Parathyroid adenoma (tissue), 2 donors: ENCODE results near the gene PCDHB10.
"Not testable (repeated sequence)": the region's sequence is repeated elsewhere in the genome, so short reads cannot be mapped to it uniquely, and the experiment has no call there.

Source experiments
- H2AFZ ChIP-seq: fragments of 300-600 bp; sonication (generic); one replicate; pipeline ENCODE4 v1.7.0; 2017; ENCODE audit warnings: antibody characterized with exemption, mild to moderate bottlenecking
- H3K27ac ChIP-seq: fragments of 300-600 bp; sonication (generic); one replicate; pipeline ENCODE4 v1.7.0; 2017
- H3K27me3 ChIP-seq: fragments of 300-600 bp; sonication (generic); one replicate; pipeline ENCODE4 v1.7.0; 2017; ENCODE audit warnings: low read length; ENCODE audit not compliant: control insufficient read depth, insufficient read depth
- H3K36me3 ChIP-seq: fragments of 300-600 bp; sonication (generic); one replicate; pipeline ENCODE4 v1.7.0; 2017; ENCODE audit warnings: low read length; ENCODE audit not compliant: control insufficient read depth, insufficient read depth
- H3K4me1 ChIP-seq: fragments of 300-600 bp; sonication (generic); one replicate; pipeline ENCODE4 v1.7.0; 2017; ENCODE audit warnings: control low read depth
- H3K4me2 ChIP-seq: fragments of 300-600 bp; sonication (generic); one replicate; pipeline ENCODE4 v1.7.0; 2017; ENCODE audit warnings: low read length
- H3K4me3 ChIP-seq: fragments of 300-600 bp; sonication (generic); one replicate; pipeline ENCODE4 v1.7.0; 2017; ENCODE audit warnings: low read depth, low read length
- H3K79me2 ChIP-seq: fragments of 300-600 bp; sonication (generic); one replicate; pipeline ENCODE4 v1.7.0; 2017; ENCODE audit warnings: control low read depth
- H3K9ac ChIP-seq: fragments of 300-600 bp; sonication (generic); one replicate; pipeline ENCODE4 v1.7.0; 2017; ENCODE audit warnings: mild to moderate bottlenecking
- H3K9me3 ChIP-seq: fragments of 300-600 bp; sonication (generic); one replicate; pipeline ENCODE4 v1.7.0; 2017; ENCODE audit warnings: low read length; ENCODE audit not compliant: control insufficient read depth
- TF ChIP-seq, protein P1 (sequence below): fragments of 300-600 bp; sonication (generic); IDR thresholded peaks from one replicate; pipeline ENCODE4 v1.7.0; 2017; ENCODE audit warnings: antibody characterized with exemption, mild to moderate bottlenecking
- donor health status: primary hyperparathyroidism.

The PCDHB10 gene

GRCh38 chr5:141192110-141192725, at the start of gene PCDHB10:
TSS of gene PCDHB10 (plus strand) at chr5:141192353. CDS start at chr5:141192553, 200 bp downstream.
- Histone ChIP-seq H3K4me2 (no peak within 1 kb of the TSS), H2AFZ (no peak within 1 kb of the TSS), H3K27ac (no peak within 1 kb of the TSS), H3K9ac (no peak within 1 kb of the TSS), H3K4me3 (no peak within 1 kb of the TSS), H3K4me1 (no peaks in the 10 kb centered on the region), H3K9me3 (no peaks in the 10 kb centered on the region), H3K36me3 (no peaks in the 10 kb centered on the region), H3K27me3 (peaks cover 2% of the 10 kb centered on the region), H3K79me2 (no peaks in the 10 kb centered on the region)
- TF ChIP-seq, protein P1, sequence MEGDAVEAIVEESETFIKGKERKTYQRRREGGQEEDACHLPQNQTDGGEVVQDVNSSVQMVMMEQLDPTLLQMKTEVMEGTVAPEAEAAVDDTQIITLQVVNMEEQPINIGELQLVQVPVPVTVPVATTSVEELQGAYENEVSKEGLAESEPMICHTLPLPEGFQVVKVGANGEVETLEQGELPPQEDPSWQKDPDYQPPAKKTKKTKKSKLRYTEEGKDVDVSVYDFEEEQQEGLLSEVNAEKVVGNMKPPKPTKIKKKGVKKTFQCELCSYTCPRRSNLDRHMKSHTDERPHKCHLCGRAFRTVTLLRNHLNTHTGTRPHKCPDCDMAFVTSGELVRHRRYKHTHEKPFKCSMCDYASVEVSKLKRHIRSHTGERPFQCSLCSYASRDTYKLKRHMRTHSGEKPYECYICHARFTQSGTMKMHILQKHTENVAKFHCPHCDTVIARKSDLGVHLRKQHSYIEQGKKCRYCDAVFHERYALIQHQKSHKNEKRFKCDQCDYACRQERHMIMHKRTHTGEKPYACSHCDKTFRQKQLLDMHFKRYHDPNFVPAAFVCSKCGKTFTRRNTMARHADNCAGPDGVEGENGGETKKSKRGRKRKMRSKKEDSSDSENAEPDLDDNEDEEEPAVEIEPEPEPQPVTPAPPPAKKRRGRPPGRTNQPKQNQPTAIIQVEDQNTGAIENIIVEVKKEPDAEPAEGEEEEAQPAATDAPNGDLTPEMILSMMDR = no peak

- Histone ChIP-seq H3K27ac (no peak within 1 kb of the TSS), H3K9me3 (no peaks in the 10 kb centered on the region), H3K79me2 (no peaks in the 10 kb centered on the region), H2AFZ (no peak within 1 kb of the TSS), H3K27me3 (peaks cover 14% of the 10 kb centered on the region), H3K4me3 (no peak within 1 kb of the TSS), H3K36me3 (peaks cover 3% of the 10 kb centered on the region), H3K9ac (no peak within 1 kb of the TSS), H3K4me2 (no peak within 1 kb of the TSS), H3K4me1 (no peaks in the 10 kb centered on the region)
- TF ChIP-seq, protein P1 = no peak
These were observed 42.3 kb upstream of the PCDHB10 start, which contains the start of gene PCDHB6 for GRCh38 chr5:141149812-141150211. TSS of gene PCDHB6 (plus strand) at chr5:141150057. CDS start at chr5:141150258, 201 bp downstream.

DNA sequence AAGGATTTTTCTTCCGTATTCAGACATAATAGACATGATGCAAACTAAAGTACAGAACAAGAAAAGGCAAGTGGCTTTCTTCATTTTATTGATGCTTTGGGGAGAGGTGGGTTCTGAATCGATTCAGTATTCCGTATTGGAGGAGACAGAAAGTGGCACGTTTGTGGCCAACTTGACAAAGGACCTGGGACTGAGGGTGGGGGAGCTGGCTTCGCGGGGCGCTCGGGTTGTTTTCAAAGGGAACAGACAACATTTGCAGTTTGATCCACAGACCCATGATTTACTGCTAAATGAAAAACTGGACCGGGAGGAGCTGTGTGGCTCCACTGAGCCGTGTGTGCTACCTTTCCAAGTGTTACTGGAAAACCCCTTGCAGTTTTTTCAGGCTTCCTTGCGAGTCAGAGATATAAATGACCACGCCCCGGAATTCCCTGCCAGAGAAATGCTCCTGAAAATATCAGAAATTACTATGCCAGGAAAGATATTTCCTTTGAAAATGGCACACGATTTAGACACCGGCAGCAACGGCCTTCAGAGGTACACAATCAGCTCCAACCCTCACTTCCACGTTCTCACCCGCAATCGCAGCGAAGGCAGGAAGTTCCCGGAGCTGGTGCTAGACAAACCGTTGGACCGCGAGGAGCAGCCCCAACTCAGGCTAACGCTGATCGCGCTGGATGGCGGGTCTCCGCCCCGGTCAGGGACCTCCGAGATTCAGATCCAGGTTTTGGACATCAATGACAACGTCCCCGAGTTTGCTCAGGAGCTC, 41.7 kb upstream of the PCDHB10 start:
- TF ChIP-seq, protein P1 = no peak
- H3K4me2 ChIP-seq = no peak overlapping the region
- no peaks in the 10 kb centered on the region for H3K79me2 ChIP-seq
- no peak overlapping the region for H3K4me3 ChIP-seq
- no peaks in the 10 kb centered on the region for H3K4me1 ChIP-seq
- H3K36me3 ChIP-seq = peaks cover 3% of the 10 kb centered on the region
- no peak overlapping the region for H3K27ac ChIP-seq
- H2AFZ ChIP-seq = no peak overlapping the region
- no peaks in the 10 kb centered on the region for H3K9me3 ChIP-seq
- H3K9ac ChIP-seq = no peak overlapping the region
- peaks cover 14% of the 10 kb centered on the region for H3K27me3 ChIP-seq

DNA sequence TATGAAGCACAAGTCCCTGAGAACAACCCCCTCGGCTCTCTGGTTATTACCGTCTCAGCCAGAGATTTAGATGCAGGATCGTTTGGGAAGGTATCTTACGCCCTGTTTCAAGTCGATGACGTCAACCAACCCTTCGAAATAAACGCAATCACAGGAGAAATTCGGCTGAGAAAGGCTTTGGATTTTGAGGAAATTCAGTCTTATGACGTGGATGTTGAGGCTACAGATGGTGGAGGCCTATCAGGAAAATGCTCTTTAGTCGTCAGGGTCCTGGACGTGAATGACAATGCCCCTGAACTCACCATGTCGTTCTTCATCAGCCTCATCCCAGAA, 41.2 kb upstream of the PCDHB10 start:
- no peak overlapping the region for H3K4me2 ChIP-seq
- no peaks in the 10 kb centered on the region for H3K79me2 ChIP-seq
- no peak overlapping the region for H3K4me3 ChIP-seq
- H3K27ac ChIP-seq = no peak overlapping the region
- no peak overlapping the region for H3K9ac ChIP-seq
- H3K9me3 ChIP-seq = no peaks in the 10 kb centered on the region
- TF ChIP-seq, protein P1 = no peak
- peaks cover 3% of the 10 kb centered on the region for H3K36me3 ChIP-seq
- no peak overlapping the region for H2AFZ ChIP-seq
- no peaks in the 10 kb centered on the region for H3K4me1 ChIP-seq
- peaks cover 14% of the 10 kb centered on the region for H3K27me3 ChIP-seq

- H3K27ac ChIP-seq, H3K4me3 ChIP-seq, H3K9ac ChIP-seq, H3K79me2 ChIP-seq, H2AFZ ChIP-seq, H3K9me3 ChIP-seq, H3K4me1 ChIP-seq, H3K36me3 ChIP-seq, H3K4me2 ChIP-seq: not testable (repeated sequence)
- H3K27me3 ChIP-seq = peaks cover 14% of the 10 kb centered on the region
These were observed 40.5 kb upstream of the PCDHB10 start for GRCh38 chr5:141151632-141152031.

DNA sequence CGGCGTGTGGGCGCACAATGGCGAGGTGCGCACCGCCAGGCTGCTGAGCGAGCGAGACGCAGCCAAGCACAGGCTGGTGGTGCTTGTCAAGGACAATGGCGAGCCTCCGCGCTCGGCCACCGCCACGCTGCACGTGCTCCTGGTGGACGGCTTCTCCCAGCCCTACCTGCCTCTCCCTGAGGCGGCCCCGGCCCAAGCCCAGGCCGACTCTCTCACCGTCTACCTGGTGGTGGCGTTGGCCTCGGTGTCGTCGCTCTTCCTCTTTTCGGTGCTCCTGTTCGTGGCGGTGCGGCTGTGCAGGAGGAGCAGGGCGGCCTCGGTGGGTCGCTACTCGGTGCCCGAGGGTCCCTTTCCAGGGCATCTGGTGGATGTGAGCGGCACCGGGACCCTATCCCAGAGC, 40.1 kb upstream of the PCDHB10 start:
- not testable (repeated sequence) for H3K79me2 ChIP-seq, H3K27ac ChIP-seq, H3K4me3 ChIP-seq, H3K36me3 ChIP-seq, H3K4me2 ChIP-seq, H3K9me3 ChIP-seq, H3K4me1 ChIP-seq, H2AFZ ChIP-seq, H3K9ac ChIP-seq
- H3K27me3 ChIP-seq = peaks cover 14% of the 10 kb centered on the region
